ENCODE results near the gene PDXP. TPM values are rescaled to one million over a fixed set of nuclear protein-coding genes. Genes with fewer than 3 reads are reported as not detected.

PDXP gene
- total RNA-seq, 2 experiments from 2014 or later, result 1.5 TPM

- H3K36me3 Mint-ChIP-seq (ENCODE audit: low read depth), result peaks cover 8% of the 10 kb centered on the region
- CTCF ChIA-PET, result interaction anchor here (0.9 to 2.4 kb wide), 5 partner anchors 11 to 30 kb away, joined by 3 to 13 read pairs (median 5); partner anchors contain the start of gene PDXP
- H3K4me3 ChIP-seq (ENCODE audit: low read length), result no peak overlapping the region
- no peaks in the 10 kb centered on the region for H3K27me3 Mint-ChIP-seq
- no peaks in the 10 kb centered on the region for H3K36me3 ChIP-seq (ENCODE audit: insufficient read depth, low read length)
- no peaks in the 10 kb centered on the region for H3K9me3 ChIP-seq (ENCODE audit: control insufficient read depth in 1 of 2, insufficient read depth in 1 of 2, low read length in 2 of 2)
- H3K27ac ChIP-seq (ENCODE audit: low read depth in 1 of 2, low read length in 2 of 2), result peak overlapping the region; percentile 30 to 35
- H3K27ac Mint-ChIP-seq, result peak overlapping the region; percentile 96
- POLR2A ChIA-PET, result interaction anchor here (0.8 to 10.5 kb wide), 10 partner anchors 9 to 64 kb away, joined by 3 to 256 read pairs (median 8); partner anchors contain the start of genes GGA1, PDXP and SH3BP1
- H3K4me1 Mint-ChIP-seq (ENCODE audit: low read depth), result peaks cover 53% of the 10 kb centered on the region
- H3K27me3 ChIP-seq (ENCODE audit: control insufficient read depth in 1 of 2, insufficient read depth in 2 of 2, low read length in 2 of 2), result no peaks in the 10 kb centered on the region
- TF ChIP-seq CTCF (IDR thresholded peaks at IDR 0.05), result no peak
- no peak for ATAC-seq (ENCODE audit: poor library complexity)
- intact Hi-C loops (cut with DNase I, micrococcal nuclease), result no loop called here
- H3K4me1 ChIP-seq (ENCODE audit: insufficient read depth, low read length), result peaks cover 60% of the 10 kb centered on the region
- H3K9me3 Mint-ChIP-seq, result no peaks in the 10 kb centered on the region
- DNase-seq, result peak in 6 of 14 experiments; percentile 15 to 67 (median 47)
- peak overlapping the region; percentile 75 for H3K4me3 Mint-ChIP-seq
These were observed 13.8 kb downstream of the PDXP start for GRCh38 chr22:37672206-37672919.

- Histone ChIP-seq H3K36me3 (ENCODE audit: insufficient read depth, low read length) (no peaks in the 10 kb centered on the region), H3K27me3 (ENCODE audit: control insufficient read depth in 1 of 2, insufficient read depth in 2 of 2, low read length in 2 of 2) (no peaks in the 10 kb centered on the region), H3K9me3 (ENCODE audit: control insufficient read depth in 1 of 2, insufficient read depth in 1 of 2, low read length in 2 of 2) (no peaks in the 10 kb centered on the region), H3K27ac (ENCODE audit: low read depth in 1 of 2, low read length in 2 of 2) (peak overlapping the region in 1 of 2 donors; percentile 30), H3K4me3 (ENCODE audit: low read length) (no peak overlapping the region), H3K4me1 (ENCODE audit: insufficient read depth, low read length) (peaks cover 66% of the 10 kb centered on the region)
- intact Hi-C loops (cut with DNase I, micrococcal nuclease), result no loop called here
- Mint-ChIP-seq H3K9me3 (no peaks in the 10 kb centered on the region), H3K27ac (peak overlapping the region; percentile 96), H3K4me1 (ENCODE audit: low read depth) (peaks cover 56% of the 10 kb centered on the region), H3K4me3 (peak overlapping the region; percentile 75), H3K36me3 (ENCODE audit: low read depth) (peaks cover 9% of the 10 kb centered on the region), H3K27me3 (no peaks in the 10 kb centered on the region)
- no peak for DNase-seq
- ChIA-PET CTCF (interaction anchor here (1.0 to 1.9 kb wide), 3 partner anchors 11 to 31 kb away, joined by 3 to 7 read pairs (median 5); no protein-coding TSS in a partner anchor), POLR2A (interaction anchor here (1.8 to 10.5 kb wide), 5 partner anchors 8 to 65 kb away, joined by 8 to 256 read pairs (median 17); partner anchors contain the start of genes GGA1, PDXP and SH3BP1)
- ATAC-seq (ENCODE audit: poor library complexity), result no peak
- TF ChIP-seq CTCF (IDR thresholded peaks at IDR 0.05), result no peak
These were observed 14.5 kb downstream of the PDXP start for GRCh38 chr22:37672920-37673455.

- no peaks in the 10 kb centered on the region for H3K9me3 Mint-ChIP-seq
- H3K36me3 Mint-ChIP-seq (ENCODE audit: low read depth), result peaks cover 9% of the 10 kb centered on the region
- H3K27me3 Mint-ChIP-seq, result no peaks in the 10 kb centered on the region
- ATAC-seq (ENCODE audit: poor library complexity) (no peak), DNase-seq (no peak)
- no peak overlapping the region for H3K4me3 ChIP-seq (ENCODE audit: low read length)
- TF ChIP-seq CTCF (IDR thresholded peaks at IDR 0.05), result no peak
- H3K27ac ChIP-seq (ENCODE audit: low read depth in 1 of 2, low read length in 2 of 2), result peak overlapping the region in 1 of 2 donors; percentile 44
- ChIA-PET POLR2A (interaction anchor here (4.7 to 10.5 kb wide), 4 partner anchors 13 to 66 kb away, joined by 29 to 256 read pairs (median 40); partner anchors contain the start of genes GGA1 and PDXP), CTCF (interaction anchor here (1.0 to 12.8 kb wide), 3 partner anchors 13 to 33 kb away, joined by 3 to 171 read pairs (median 3); partner anchors contain the start of genes PDXP and SH3BP1)
- peaks cover 70% of the 10 kb centered on the region for H3K4me1 ChIP-seq (ENCODE audit: insufficient read depth, low read length)
- peaks cover 56% of the 10 kb centered on the region for H3K4me1 Mint-ChIP-seq (ENCODE audit: low read depth)
- intact Hi-C loops (cut with DNase I, micrococcal nuclease), result no loop called here
- no peaks in the 10 kb centered on the region for H3K27me3 ChIP-seq (ENCODE audit: control insufficient read depth in 1 of 2, insufficient read depth in 2 of 2, low read length in 2 of 2)
- peaks cover 0 to under 1% of the 10 kb centered on the region in 2 experiments for H3K9me3 ChIP-seq (ENCODE audit: control insufficient read depth in 1 of 2, insufficient read depth in 1 of 2, low read length in 2 of 2)
- peak overlapping the region; percentile 84 for H3K4me3 Mint-ChIP-seq
- no peaks in the 10 kb centered on the region for H3K36me3 ChIP-seq (ENCODE audit: insufficient read depth, low read length)
- H3K27ac Mint-ChIP-seq, result peak overlapping the region; percentile 96
These were observed 15.7 kb downstream of the PDXP start for GRCh38 chr22:37674248-37674647.
